ENCODE data around the gene ZBTB49. TPM values are rescaled to one million over a fixed set of nuclear protein-coding genes. Genes with fewer than 3 reads are reported as not detected.

Gene ZBTB49
- total RNA-seq, 2 donors from 2014 or later = 6.4 to 8.2 TPM

DNA sequence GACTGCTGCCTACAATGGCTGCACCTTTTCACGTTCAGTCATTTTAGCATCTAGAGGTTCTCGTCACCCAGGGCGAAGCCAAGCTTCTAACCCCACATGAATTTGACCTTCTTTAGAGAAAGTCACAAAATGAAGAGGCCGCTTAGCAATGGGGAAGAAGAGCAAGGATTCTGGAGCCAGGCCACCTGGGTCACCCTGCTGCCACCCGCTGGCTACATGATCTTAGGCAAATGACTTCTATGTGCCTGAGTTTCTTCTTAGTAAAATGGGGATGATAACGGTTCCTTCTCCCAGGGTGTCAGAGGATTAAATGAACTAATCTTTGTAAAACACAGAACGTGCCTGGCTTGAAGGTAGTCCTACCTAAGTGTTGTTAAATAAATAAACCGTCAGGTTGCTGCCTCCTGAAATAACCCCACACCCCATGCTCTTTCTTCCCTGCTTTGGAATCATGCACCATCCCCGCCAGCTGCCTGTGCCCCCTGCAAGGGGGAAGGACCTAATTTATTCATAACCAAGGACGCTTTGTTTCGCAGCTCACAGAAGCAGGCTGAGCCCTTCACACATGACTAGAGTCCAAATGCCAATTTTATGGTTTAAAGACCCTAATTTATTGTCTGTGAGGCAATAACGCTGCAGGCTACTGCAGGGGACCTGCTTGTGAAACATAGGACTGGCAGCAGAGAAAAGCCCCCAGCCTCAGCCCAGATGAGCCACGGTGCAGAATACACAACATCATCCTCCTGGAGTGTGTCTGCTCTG, 68.2 kb downstream of the ZBTB49 start:
- Mint-ChIP-seq H3K36me3 (ENCODE audit: insufficient read depth in 2 of 2) (no peaks in the 10 kb centered on the region), H3K4me3 (no peak overlapping the region), H3K27me3 (ENCODE audit: low read depth) (no peaks in the 10 kb centered on the region), H3K27ac (no peak overlapping the region), H3K9me3 (no peaks in the 10 kb centered on the region), H3K4me1 (ENCODE audit: low read depth) (no peaks in the 10 kb centered on the region)
- no peak for DNase-seq
- ATAC-seq (replicated peaks in 1 of 2) = no peak

DNA sequence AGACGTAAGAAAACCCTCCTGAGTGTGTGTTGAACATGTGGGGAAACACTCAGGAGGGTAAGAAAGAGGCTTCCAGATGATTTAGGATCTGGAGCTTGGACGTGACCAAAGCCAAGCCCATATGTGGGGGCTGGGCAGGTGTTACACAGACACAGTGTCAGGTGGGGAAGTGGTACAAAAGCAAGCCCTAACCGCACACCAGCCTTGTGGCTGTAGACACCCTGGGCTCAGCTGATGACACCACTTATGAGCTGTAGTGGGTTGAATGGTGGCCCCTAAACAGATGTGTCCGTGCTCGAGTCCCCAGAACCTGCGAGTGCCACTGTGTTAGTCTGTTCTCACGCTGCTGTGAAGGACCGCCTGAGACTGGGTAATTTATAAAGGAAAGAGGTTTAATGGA, 71.8 kb downstream of the ZBTB49 start:
- no peaks in the 10 kb centered on the region for H3K4me1 Mint-ChIP-seq (ENCODE audit: low read depth)

DNA sequence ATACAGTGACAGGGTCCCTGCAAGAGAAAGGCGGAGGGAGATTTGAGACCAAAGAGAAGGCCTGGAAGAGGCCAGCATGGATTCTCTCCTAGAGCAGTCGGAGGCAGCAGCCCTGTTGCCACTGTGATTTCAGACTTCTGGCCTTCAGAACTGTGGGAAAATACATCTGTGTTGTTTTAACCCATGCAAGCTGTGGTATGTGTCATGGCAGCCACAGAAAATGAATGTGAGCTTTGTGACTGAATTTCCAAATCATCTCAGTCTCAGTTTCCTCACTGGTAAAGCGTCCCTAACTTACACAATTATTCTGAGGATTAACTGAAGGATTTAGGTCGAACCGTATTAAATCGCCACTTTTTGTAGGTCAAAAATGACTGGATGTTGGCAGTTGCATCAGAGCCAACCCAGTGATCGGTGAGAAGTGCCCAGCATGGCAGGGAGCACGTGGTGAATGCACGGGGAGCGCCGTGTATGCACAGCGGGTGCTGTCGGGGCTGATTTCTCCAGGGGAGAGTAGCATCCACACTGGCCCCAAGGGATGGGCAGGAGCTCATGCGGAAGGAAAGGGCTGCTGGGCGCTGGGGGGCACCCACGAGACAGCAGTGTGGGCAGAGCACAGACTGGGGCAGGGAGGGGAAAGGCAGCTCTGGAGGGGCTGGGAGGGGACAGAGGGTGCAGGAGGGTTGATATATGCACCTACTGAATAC, 73.1 kb downstream of the ZBTB49 start:
- no peak for ATAC-seq (replicated peaks in 1 of 2)
- H3K4me3 Mint-ChIP-seq = no peak overlapping the region
- H3K9me3 Mint-ChIP-seq = peaks cover 8 to 10% of the 10 kb centered on the region in 2 donors
- no peaks in the 10 kb centered on the region for H3K4me1 Mint-ChIP-seq (ENCODE audit: low read depth)
- no peak for DNase-seq
- peaks cover 4 to 9% of the 10 kb centered on the region in 2 donors for H3K36me3 Mint-ChIP-seq (ENCODE audit: insufficient read depth in 2 of 2)
- H3K27me3 Mint-ChIP-seq (ENCODE audit: low read depth) = no peaks in the 10 kb centered on the region
- H3K27ac Mint-ChIP-seq = no peak overlapping the region

More for the DNA sequence above, 71.8 kb downstream of the ZBTB49 start:
- H3K27me3 Mint-ChIP-seq (ENCODE audit: low read depth) = no peaks in the 10 kb centered on the region
- no peak for ATAC-seq (replicated peaks in 1 of 2)
- no peak overlapping the region for H3K27ac Mint-ChIP-seq
- peaks cover 4 to 9% of the 10 kb centered on the region in 2 donors for H3K36me3 Mint-ChIP-seq (ENCODE audit: insufficient read depth in 2 of 2)
- DNase-seq = no peak
- peaks cover 8% of the 10 kb centered on the region in 2 donors for H3K9me3 Mint-ChIP-seq
- H3K4me3 Mint-ChIP-seq = no peak overlapping the region

DNA sequence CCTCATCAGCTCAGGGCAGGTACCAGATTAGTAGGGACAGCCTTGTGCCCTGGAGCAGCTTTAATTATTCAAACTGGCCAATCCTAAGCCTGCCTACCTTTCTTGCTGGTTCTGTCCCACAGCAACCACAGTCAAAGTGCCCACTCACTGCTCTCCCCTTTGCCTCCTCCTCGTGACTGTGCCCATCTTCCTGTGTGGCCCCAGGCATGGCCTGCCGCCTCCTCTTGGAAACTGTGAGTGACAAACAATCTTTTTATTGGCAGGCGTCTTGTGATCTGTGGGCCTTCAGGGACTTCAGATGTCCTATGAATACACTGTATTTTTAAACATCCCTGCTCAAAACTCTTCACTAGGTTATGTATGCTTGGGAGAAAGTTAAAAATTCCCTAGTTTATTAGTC, 74.0 kb downstream of the ZBTB49 start:
- peaks cover 4 to 9% of the 10 kb centered on the region in 2 donors for H3K36me3 Mint-ChIP-seq (ENCODE audit: insufficient read depth in 2 of 2)
- ATAC-seq (replicated peaks in 1 of 2) (no peak), DNase-seq (no peak)
- H3K27ac Mint-ChIP-seq = no peak overlapping the region
- no peaks in the 10 kb centered on the region for H3K4me1 Mint-ChIP-seq (ENCODE audit: low read depth)
- no peaks in the 10 kb centered on the region for H3K27me3 Mint-ChIP-seq (ENCODE audit: low read depth)
- H3K4me3 Mint-ChIP-seq = no peak overlapping the region
- H3K9me3 Mint-ChIP-seq = peaks cover 8 to 10% of the 10 kb centered on the region in 2 donors

DNA sequence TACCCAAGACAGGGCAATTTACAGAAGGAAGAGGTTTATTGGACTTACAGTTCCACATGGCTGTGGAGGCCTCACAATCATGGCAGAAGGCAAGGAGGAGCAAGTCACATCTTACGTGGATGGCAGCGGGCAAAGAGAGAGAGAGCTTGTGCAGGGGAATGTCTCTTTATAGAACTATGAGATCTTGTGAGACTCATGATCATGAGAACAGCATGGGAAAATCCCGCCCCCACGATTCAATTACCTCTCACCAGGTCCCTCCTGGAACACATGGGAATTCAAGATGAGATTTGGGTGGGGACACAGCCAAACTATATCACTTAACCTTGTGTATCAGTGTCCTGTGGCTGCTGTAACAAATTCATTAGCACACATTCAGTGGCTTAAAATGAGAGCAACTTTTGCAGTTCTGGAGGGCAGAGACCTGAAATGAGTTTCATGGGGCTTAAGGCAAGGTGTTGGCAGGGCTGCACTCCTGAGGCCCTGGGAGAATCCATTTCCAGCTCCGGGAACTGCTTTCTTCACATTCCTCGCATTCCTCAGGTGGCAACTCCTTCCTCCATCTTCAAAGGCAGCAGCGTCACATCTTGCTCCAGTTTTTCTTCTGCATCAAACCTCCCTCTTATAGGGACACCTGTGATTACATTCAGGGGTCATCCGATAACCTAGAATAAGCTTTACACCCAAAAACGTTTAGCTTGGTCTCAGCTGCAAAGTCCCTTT, 74.6 kb downstream of the ZBTB49 start:
- Mint-ChIP-seq H3K4me3 (no peak overlapping the region), H3K27me3 (ENCODE audit: low read depth) (no peaks in the 10 kb centered on the region), H3K4me1 (ENCODE audit: low read depth) (no peaks in the 10 kb centered on the region), H3K9me3 (peaks cover 8 to 10% of the 10 kb centered on the region in 2 donors), H3K27ac (no peak overlapping the region), H3K36me3 (ENCODE audit: insufficient read depth in 2 of 2) (peaks cover 4 to 9% of the 10 kb centered on the region in 2 donors)
- ATAC-seq (replicated peaks in 1 of 2) = no peak
- no peak for DNase-seq

DNA sequence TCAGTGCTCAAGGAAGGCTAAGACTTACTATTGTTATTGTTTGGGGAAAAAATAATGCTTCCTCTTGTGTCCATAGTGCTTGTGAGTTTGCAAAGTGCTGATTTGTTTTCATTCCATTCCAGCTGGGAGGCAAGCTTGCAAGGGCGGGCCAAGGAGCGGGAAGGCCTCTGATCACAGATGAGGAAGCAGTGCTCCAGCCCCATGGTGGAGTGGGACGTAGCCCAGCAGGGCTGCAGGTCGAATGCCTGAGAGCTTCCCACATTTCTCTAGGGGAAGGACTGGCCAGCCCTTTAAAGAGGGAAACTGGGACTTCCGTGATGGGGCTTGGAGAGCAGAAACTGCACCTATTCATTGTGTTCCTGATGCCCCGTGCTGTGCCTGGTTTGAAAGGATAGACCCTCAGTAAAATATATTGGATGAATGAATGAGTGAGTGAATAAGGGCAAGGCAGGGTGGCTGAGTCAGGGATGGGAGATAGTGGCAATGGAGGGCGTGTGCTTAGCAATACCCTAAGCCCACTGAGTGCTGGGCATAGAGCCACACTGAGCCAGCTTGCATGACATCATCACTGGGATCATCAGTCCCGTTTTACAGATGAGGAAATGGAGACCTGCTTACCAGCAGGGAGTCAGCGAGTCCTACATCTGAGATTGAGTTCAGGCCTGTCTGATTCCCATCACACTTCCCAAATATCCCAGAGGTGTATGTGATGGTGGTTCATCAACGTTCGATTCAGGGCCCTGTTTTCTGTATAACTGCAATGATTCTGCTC, 78.9 kb downstream of the ZBTB49 start:
- no peak for DNase-seq
- Mint-ChIP-seq H3K4me1 (ENCODE audit: low read depth) (no peaks in the 10 kb centered on the region), H3K27me3 (ENCODE audit: low read depth) (no peaks in the 10 kb centered on the region), H3K9me3 (peaks cover 8 to 10% of the 10 kb centered on the region in 2 donors), H3K27ac (no peak overlapping the region), H3K4me3 (no peak overlapping the region), H3K36me3 (ENCODE audit: insufficient read depth in 2 of 2) (peaks cover 4 to 9% of the 10 kb centered on the region in 2 donors)
- ATAC-seq (replicated peaks in 1 of 2) = no peak

Other genes starting within 250 kb of the ZBTB49 start
- not detected for gene OTOP1, start 63.3 kb upstream of the ZBTB49 start, total RNA-seq
- gene TMEM128, start 42.0 kb upstream of the ZBTB49 start, total RNA-seq = 10 to 100 TPM; 26.2 to 31.2 TPM
- 10 to 100 TPM; 25.5 to 41.0 TPM for gene LYAR, start 97 bp upstream of the ZBTB49 start, total RNA-seq
- 1 to 10 TPM; 1.0 to 3.2 TPM for gene NSG1, start 96.9 kb downstream of the ZBTB49 start, total RNA-seq

All from activated T-cell treated with anti-CD3 and anti-CD28 coated beads, Interleukin-2, amount 50 U/mL, for 72 hours (primary cell).